GM23338 (cell line): ENCODE results near the gene TNS3. TPM values are rescaled to one million over a fixed set of nuclear protein-coding genes. Genes with fewer than 3 reads are reported as not detected.

Experiments
- ATAC-seq: fragments of 200-7000 bp; cut with Tn5 transposase; 3 replicates; pipeline ENCODE4 v1.9.1; 2020
- DNase-seq: peaks from one replicate; pipeline ENCODE4 v3.0.0-alpha.2; 2015; ENCODE audit warnings: low spot score
- H2AFZ ChIP-seq: fragments of 200-600 bp; sonication (generic); 2 replicates; pipeline ENCODE4 v1.8.0; 2016; ENCODE audit warnings: antibody characterized with exemption, mild to moderate bottlenecking, moderate library complexity
- H3F3A ChIP-seq: fragments of 200-600 bp; sonication (generic); replicated peaks from 2 replicates; pipeline ENCODE4 v1.8.0; 2017; ENCODE audit warnings: antibody characterized with exemption, mixed run types, low read depth
- H3K27ac ChIP-seq: fragments of 200-600 bp; sonication (generic); 2 replicates; pipeline ENCODE4 v1.6.1; 2016; ENCODE audit warnings: low read depth
- H3K27me3 ChIP-seq: fragments of 200-600 bp; sonication (generic); 2 replicates; pipeline ENCODE4 v1.8.0; 2016; ENCODE audit warnings: mild to moderate bottlenecking, mixed run types, moderate library complexity; ENCODE audit not compliant: insufficient read depth
- H3K36me3 ChIP-seq: fragments of 200-600 bp; sonication (generic); 2 replicates; pipeline ENCODE4 v1.8.0; 2016; ENCODE audit warnings: mild to moderate bottlenecking; ENCODE audit not compliant: insufficient read depth
- H3K4me1 ChIP-seq: fragments of 200-600 bp; sonication (generic); 2 replicates; pipeline ENCODE4 v1.8.0; 2016; ENCODE audit warnings: mild to moderate bottlenecking, moderate library complexity; ENCODE audit not compliant: insufficient read depth
- H3K4me2 ChIP-seq: fragments of 200-600 bp; sonication (generic); 2 replicates; pipeline ENCODE4 v1.7.1; 2017; ENCODE audit warnings: mixed run types
- H3K4me3 ChIP-seq: fragments of 200-600 bp; sonication (generic); 2 replicates; pipeline ENCODE4 v1.6.1; 2016; ENCODE audit warnings: mixed run types
- H3K79me2 ChIP-seq: fragments of 200-600 bp; sonication (generic); replicated peaks from 2 replicates; pipeline ENCODE4 v1.8.0; 2017; ENCODE audit warnings: mild to moderate bottlenecking; ENCODE audit not compliant: insufficient read depth
- H3K9me2 ChIP-seq: fragments of 200-600 bp; sonication (generic); 2 replicates; pipeline ENCODE4 v1.8.0; 2017; ENCODE audit not compliant: insufficient read depth
- H4K20me1 ChIP-seq: fragments of 200-600 bp; sonication (generic); replicated peaks from 2 replicates; pipeline ENCODE4 v1.8.0; 2017; ENCODE audit warnings: mild to moderate bottlenecking; ENCODE audit not compliant: insufficient read depth
- H3K27ac Mint-ChIP-seq: 2 replicates; pipeline ENCODE4 v1.8.0; 2020; ENCODE audit warnings: inconsistent platforms, mild to moderate bottlenecking, moderate library complexity, mixed read lengths
- H3K27me3 Mint-ChIP-seq: 3 replicates; pipeline ENCODE4 v1.8.0; 2022; ENCODE audit warnings: low read depth, mild to moderate bottlenecking, moderate library complexity, mixed read lengths, inconsistent platforms; ENCODE audit not compliant: insufficient read depth, poor library complexity
- H3K36me3 Mint-ChIP-seq: 3 replicates; pipeline ENCODE4 v1.8.0; 2021; ENCODE audit warnings: low read depth, mild to moderate bottlenecking, inconsistent platforms, moderate library complexity, mixed read lengths
- H3K4me1 Mint-ChIP-seq: 3 replicates; pipeline ENCODE4 v1.8.0; 2020; ENCODE audit warnings: mild to moderate bottlenecking, inconsistent platforms, mixed read lengths
- H3K4me3 Mint-ChIP-seq: 3 replicates; pipeline ENCODE4 v1.8.0; 2021; ENCODE audit warnings: moderate library complexity, mild to moderate bottlenecking, inconsistent platforms, mixed read lengths
- H3K9me3 Mint-ChIP-seq: 3 replicates; pipeline ENCODE4 v1.8.0; 2020; ENCODE audit warnings: moderate library complexity, mild to moderate bottlenecking, inconsistent platforms, mixed read lengths
- CREB1 ChIP-seq: fragments of 250-450 bp; sonication (Bioruptor Pico); IDR thresholded peaks from 2 replicates; pipeline ENCODE4 v1.5.0; 2020; ENCODE audit warnings: low read depth, mild to moderate bottlenecking, moderate library complexity
- CTCF ChIP-seq, 2 experiments: fragments of 200-600 bp in 1 of 2; sonication (generic) in 1 of 2; conservative IDR thresholded peaks; 2 replicates each; pipeline versions ENCODE4 v1.5.1 to v1.6.1; 2016 to 2017; ENCODE audit warnings: antibody characterized with exemption in 2 of 2, low read depth in 2 of 2, mild to moderate bottlenecking in 2 of 2, moderate library complexity in 1 of 2
- ETS1 ChIP-seq: IDR thresholded peaks from 2 replicates; pipeline ENCODE4 v1.6.1; 2016; ENCODE audit warnings: antibody characterized with exemption
- EZH2 ChIP-seq: fragments of 200-600 bp; sonication (generic); IDR thresholded peaks from one replicate; pipeline ENCODE4 v1.8.0; 2017; ENCODE audit warnings: antibody characterized with exemption, mild to moderate bottlenecking, low read depth; ENCODE audit not compliant: unreplicated experiment
- EZH2phosphoT487 ChIP-seq: fragments of 200-600 bp; sonication (generic); IDR thresholded peaks from one replicate; pipeline ENCODE4 v1.8.1; 2018; ENCODE audit warnings: antibody characterized with exemption; ENCODE audit not compliant: unreplicated experiment
- JUNB ChIP-seq: IDR thresholded peaks from one replicate; pipeline ENCODE4 v1.6.1; 2016; ENCODE audit warnings: antibody characterized with exemption; ENCODE audit not compliant: unreplicated experiment
- NANOG ChIP-seq: IDR thresholded peaks from 2 replicates; pipeline ENCODE4 v1.6.1; 2016; ENCODE audit warnings: antibody characterized with exemption, borderline replicate concordance
- POLR2AphosphoS5 ChIP-seq: IDR thresholded peaks from 2 replicates; pipeline ENCODE4 v1.6.1; 2016; ENCODE audit warnings: antibody characterized with exemption, low read depth
- REST ChIP-seq: IDR thresholded peaks from one replicate; pipeline ENCODE4 v1.6.1; 2018; ENCODE audit warnings: antibody characterized with exemption; ENCODE audit not compliant: unreplicated experiment
- STAT1 ChIP-seq: IDR thresholded peaks from one replicate; pipeline ENCODE4 v1.6.1; 2016; ENCODE audit warnings: antibody characterized with exemption; ENCODE audit not compliant: unreplicated experiment
- ZNF114 ChIP-seq: fragments of 250-450 bp; sonication (Bioruptor Pico); IDR thresholded peaks from 2 replicates; pipeline ENCODE4 v1.5.0; 2020; ENCODE audit warnings: mild to moderate bottlenecking, moderate library complexity
- ZNF331 ChIP-seq: fragments of 250-450 bp; sonication (Bioruptor Pico); IDR thresholded peaks from 2 replicates; pipeline ENCODE4 v1.5.0; 2020; ENCODE audit warnings: low read depth, mild to moderate bottlenecking, moderate library complexity
- ZNF462 ChIP-seq: fragments of 250-450 bp; sonication (Bioruptor Pico); IDR thresholded peaks from 2 replicates; pipeline ENCODE4 v1.5.0; 2020; ENCODE audit warnings: mild to moderate bottlenecking, moderate library complexity
- polyA plus RNA-seq: library from polyadenylated mRNA; unstranded; fragments of >200 nt; fragmentation: Nextera tagmentation; extraction: Ambion mirVana; gene quantifications from 2 replicates; pipeline ENCODE4 v1.2.1, GENCODE V29; 2016
- total RNA-seq: library from RNA; depleted of rRNA; stranded (reverse); fragments of >200 nt; shearing (Covaris generic); gene quantifications from 2 replicates; pipeline ENCODE4 v1.2.3, GENCODE V29; 2014

TNS3 gene
- total and polyA plus RNA-seq, 2 experiments from 2014 or later: 6.2 to 28.7 TPM

- H3K4me1 ChIP-seq: peaks cover 38% of the 10 kb centered on the region
- Mint-ChIP-seq H3K4me3 (peak overlapping the region; percentile 88), H3K4me1 (peaks cover 41% of the 10 kb centered on the region), H3K27ac (no peak overlapping the region), H3K9me3 (peaks cover 10% of the 10 kb centered on the region), H3K27me3 (peaks cover 29% of the 10 kb centered on the region), H3K36me3 (peaks cover 9% of the 10 kb centered on the region)
- H3K4me2 ChIP-seq: peak overlapping the region; percentile 89
- peaks cover 38% of the 10 kb centered on the region for H3K79me2 ChIP-seq
- H3K27me3 ChIP-seq: peaks cover 20% of the 10 kb centered on the region
- peak; percentile 40 for ATAC-seq
- TF ChIP-seq NANOG (no peak), ZNF462 (CRISPR knock-in tag) (no peak), ETS1 (no peak), REST (no peak), STAT1 (no peak), ZNF331 (CRISPR knock-in tag) (no peak), CREB1 (CRISPR knock-in tag) (no peak), JUNB (no peak), EZH2phosphoT487 (no peak), EZH2 (no peak), ZNF114 (CRISPR knock-in tag) (no peak), CTCF (conservative IDR thresholded peaks at IDR 0.05; ENCODE audit: low read depth in 2 of 2) (no peak), POLR2AphosphoS5 (no peak)
- H3K27ac ChIP-seq: no peak overlapping the region
- peak overlapping the region; percentile 78 for H3K4me3 ChIP-seq
- DNase-seq: peak; percentile 64
- H2AFZ ChIP-seq: peak overlapping the region; percentile 56; the same call in 1 of the 2 replicates
- H3K36me3 ChIP-seq: no peaks in the 10 kb centered on the region
- H3F3A ChIP-seq: peaks cover 4% of the 10 kb centered on the region; the same call in 1 of the 2 replicates
- H4K20me1 ChIP-seq: no peaks in the 10 kb centered on the region
- no peaks in the 10 kb centered on the region for H3K9me2 ChIP-seq
Observed at GRCh38 chr7:47581438-47581803, 490 bp downstream of the TNS3 start.
